ENCODE measurements around the gene CAPN12. TPM values are rescaled to one million over a fixed set of nuclear protein-coding genes. Genes with fewer than 3 reads are reported as not detected.

The CAPN12 gene
- total and polyA plus RNA-seq, 4 donors = 3.8 to 28.7 (median 8.8) TPM

- H3K4me1 ChIP-seq (ENCODE audit: control insufficient read depth in 4 of 4, insufficient read depth in 4 of 4, low read length in 3 of 4) = peaks cover 17 to 49% (median 34%) of the 10 kb centered on the region in 4 donors
- H3K4me3 ChIP-seq (ENCODE audit: low read depth in 1 of 3, low read length in 3 of 3) = no peak overlapping the region
- no peaks in the 10 kb centered on the region for H3K36me3 ChIP-seq (ENCODE audit: control insufficient read depth in 4 of 4, insufficient read depth in 3 of 4, low read depth in 1 of 4, low read length in 3 of 4)
- H3K27me3 ChIP-seq (ENCODE audit: control insufficient read depth in 4 of 4, insufficient read depth in 4 of 4, low read length in 3 of 4) = no peaks in the 10 kb centered on the region
- 90% methylated on average over 7 of the region's 7 CpGs for WGBS
- no peaks in the 10 kb centered on the region for H3K9me3 ChIP-seq (ENCODE audit: control insufficient read depth in 4 of 4, low read length in 3 of 4)
- no peak overlapping the region for H3K9ac ChIP-seq (ENCODE audit: low read depth in 1 of 2, low read length in 2 of 2)
- TF ChIP-seq FOXA2 (IDR thresholded peaks at IDR 0.05) (no peak), RXRA (IDR thresholded peaks at IDR 0.05) (no peak)
- H3K27ac ChIP-seq (ENCODE audit: low read depth in 1 of 2, low read length in 2 of 2) = peak overlapping the region in 1 of 2 donors; percentile 52
- no peak for DNase-seq (ENCODE audit: low spot score)
These were observed 53.4 kb downstream of the CAPN12 start for GRCh38 chr19:38690832-38691231.

GRCh38 chr19:38690146-38690545 is 54.1 kb downstream of the CAPN12 start:
- H3K27me3 ChIP-seq (ENCODE audit: control insufficient read depth in 4 of 4, insufficient read depth in 4 of 4, low read length in 3 of 4) = no peaks in the 10 kb centered on the region
- no peak overlapping the region for H3K27ac ChIP-seq (ENCODE audit: low read depth in 1 of 2, low read length in 2 of 2)
- DNase-seq (ENCODE audit: low spot score) = no peak
- H3K4me3 ChIP-seq (ENCODE audit: low read depth in 1 of 3, low read length in 3 of 3) = no peak overlapping the region
- H3K4me1 ChIP-seq (ENCODE audit: control insufficient read depth in 4 of 4, insufficient read depth in 4 of 4, low read length in 3 of 4) = peaks cover 16 to 50% (median 34%) of the 10 kb centered on the region in 4 donors
- TF ChIP-seq MAX (IDR thresholded peaks at IDR 0.05) (no peak), NR2F2 (IDR thresholded peaks at IDR 0.05) (no peak), SP1 (IDR thresholded peaks at IDR 0.05) (no peak), EGR1 (IDR thresholded peaks at IDR 0.05; ENCODE audit: low read depth in 2 of 2) (no peak), YY1 (IDR thresholded peaks at IDR 0.05) (no peak), HNF4G (IDR thresholded peaks at IDR 0.05) (no peak), CTCF (IDR thresholded peaks at IDR 0.05; ENCODE audit: low read depth, low read length, missing input control) (no peak), GABPA (IDR thresholded peaks at IDR 0.05 in 1 of 2, conservative IDR thresholded peaks at IDR 0.05 in 1 of 2) (no peak), JUND (IDR thresholded peaks at IDR 0.05) (no peak), RAD21 (IDR thresholded peaks at IDR 0.05) (no peak), REST (IDR thresholded peaks at IDR 0.05) (no peak), ZBTB33 (IDR thresholded peaks at IDR 0.05) (no peak), RXRA (IDR thresholded peaks at IDR 0.05) (no peak)
- H3K36me3 ChIP-seq (ENCODE audit: control insufficient read depth in 4 of 4, insufficient read depth in 3 of 4, low read depth in 1 of 4, low read length in 3 of 4) = no peaks in the 10 kb centered on the region
- no peak overlapping the region for H3K9ac ChIP-seq (ENCODE audit: low read depth in 1 of 2, low read length in 2 of 2)
- H3K9me3 ChIP-seq (ENCODE audit: control insufficient read depth in 4 of 4, low read length in 3 of 4) = no peaks in the 10 kb centered on the region
- 94% methylated on average over 14 of the region's 14 CpGs for WGBS
